Measurements from ENCODE around the gene ADGRB2. TPM values are rescaled to one million over a fixed set of nuclear protein-coding genes. Genes with fewer than 3 reads are reported as not detected.
A peak's percentile ranks its signal among the peaks of the same experiment; 100 is the strongest.

Gene ADGRB2
- total and polyA plus RNA-seq, 2 of the 4 experiments (the other 2 are of a cell fraction): 2.2 to 11.9 TPM

GRCh38 chr1:31746687-31747086 is 17.5 kb downstream of the ADGRB2 start:
- Histone ChIP-seq H2AFZ (replicated peaks; ENCODE audit: low read length, poor library complexity) (no peak overlapping the region), H2AK5ac (ENCODE audit: low read depth, low read length) (no peak overlapping the region), H4K8ac (ENCODE audit: low read depth in 2 of 2, low read length in 2 of 2) (no peak overlapping the region), H3K4me3 (ENCODE audit: insufficient read depth, low read depth, low read length) (no peak overlapping the region), H3K9me3 (ENCODE audit: control insufficient read depth, insufficient read depth, low read length) (no peaks in the 10 kb centered on the region), H3K18ac (ENCODE audit: low read depth, low read length) (no peak overlapping the region), H4K20me1 (ENCODE audit: insufficient read depth, low read length) (peaks cover 30% of the 10 kb centered on the region), H2BK5ac (ENCODE audit: low read depth, low read length, poor library complexity, severe bottlenecking) (no peak overlapping the region), H3K9ac (ENCODE audit: low read depth, low read length) (no peak overlapping the region), H3K79me1 (ENCODE audit: low read depth in 1 of 2, low read length in 2 of 2) (peaks cover 0 to 3% of the 10 kb centered on the region in 2 experiments; a peak in 1 of 4 replicates), H3K4ac (ENCODE audit: low read depth, low read length) (no peak overlapping the region), H3K27ac (ENCODE audit: insufficient read depth, low read length) (no peak overlapping the region), H3K9me1 (ENCODE audit: insufficient read depth, low read length) (peaks cover 5% of the 10 kb centered on the region; the same call in 1 of the 2 replicates), H2BK15ac (ENCODE audit: low read depth, low read length) (no peak overlapping the region), H2BK20ac (ENCODE audit: low read depth, low read length) (no peak overlapping the region; the same call in 1 of the 2 replicates), H4K91ac (ENCODE audit: insufficient read depth, low read depth, low read length) (no peak overlapping the region), H2BK120ac (ENCODE audit: low read depth, low read length) (no peak overlapping the region), H3K27me3 (ENCODE audit: control insufficient read depth, insufficient read depth, low read length) (no peaks in the 10 kb centered on the region), H2AK9ac (replicated peaks; ENCODE audit: low read depth, low read length, poor library complexity) (peak overlapping the region; percentile 66), H3K4me1 (ENCODE audit: control insufficient read depth, insufficient read depth, low read length) (peaks cover 22% of the 10 kb centered on the region), H4K5ac (ENCODE audit: low read depth, low read length) (no peak overlapping the region), H3K4me2 (ENCODE audit: low read depth, low read length) (no peak overlapping the region), H3K56ac (ENCODE audit: extremely low read depth, insufficient read depth, low read length) (no peak overlapping the region), H3K36me3 (ENCODE audit: control insufficient read depth, insufficient read depth, low read length) (no peaks in the 10 kb centered on the region), H3K14ac (replicated peaks; ENCODE audit: low read depth, low read length) (no peak overlapping the region), H3K23ac (ENCODE audit: low read depth, low read length) (no peak overlapping the region)
- dilution Hi-C loops (cut with HindIII; ENCODE audit: low sequenced_read_pairs, unreplicated experiment): no loop called here
- no TSS peak for BruUV-seq (replicated peaks)
- 25% methylated on average over 7 of the region's 7 CpGs; no CpG with 5 or more reads in 1 of the 2 experiments for WGBS, 2 experiments (ENCODE audit: extremely low coverage in 2 of 2, insufficient read length in 1 of 2)
- ChIA-PET POLR2A (ENCODE audit: unreplicated experiment) (no interaction called here), CTCF (interaction anchor here (1.2 to 1.7 kb wide), 2 partner anchors 12 to 102 kb away, joined by 4 to 9 read pairs; partner anchors contain the start of gene PEF1)
- intact Hi-C loops (cut with micrococcal nuclease): loop anchor here (5.0 kb wide), 2 partner anchors 44 to 184 kb away; partner anchors contain the start of gene COL16A1
- TF ChIP-seq RAD21 (IDR thresholded peaks at IDR 0.05; ENCODE audit: low read length) (no peak), CEBPB (IDR thresholded peaks at IDR 0.05; ENCODE audit: low read depth, low read length) (peak; percentile 29; the same call in 1 of the 2 replicates)
- ATAC-seq (ENCODE audit: low read depth): no peak
- no peak for DNase-seq
- in situ Hi-C loops (cut with MboI; ENCODE audit: low sequenced_read_pairs): loop anchor here (10.0 kb wide), 1 partner anchor 82 kb away; no protein-coding TSS in a partner anchor

Measured in IMR-90 (cell line).